Measurements from ENCODE around the gene FAM161A.
"Not testable (repeated sequence)": the region's sequence is repeated elsewhere in the genome, so short reads cannot be mapped to it uniquely, and the experiment has no call there.

The FAM161A gene

GRCh38 chr2:61853847-61854563, at the start of gene FAM161A:
TSS of gene FAM161A (minus strand) at chr2:61854060. CDS start at chr2:61854041, 19 bp downstream.
- DNase-seq: peak; percentile 82

GRCh38 chr2:61900281-61900680, 46.4 kb upstream of the FAM161A start:
- no peak for DNase-seq

GRCh38 chr2:61898810-61899209, 45.0 kb upstream of the FAM161A start:
- DNase-seq: peak; percentile 19

GRCh38 chr2:61888267-61889055, 34.6 kb upstream of the FAM161A start, which contains the start of gene CCT4:
TSS of gene CCT4 (minus strand) at chr2:61888656. CDS start at chr2:61888507, 149 bp downstream.
- peak; percentile 93 for DNase-seq

GRCh38 chr2:61887717-61888266, 33.9 kb upstream of the FAM161A start:
- DNase-seq: peak; percentile 43

- no peak for DNase-seq
Measured at GRCh38 chr2:61885896-61886603, 32.2 kb upstream of the FAM161A start.

GRCh38 chr2:61882850-61883249, 29.0 kb upstream of the FAM161A start:
- DNase-seq: no peak

- DNase-seq: not testable (repeated sequence)
Measured at GRCh38 chr2:61879351-61879750, 25.5 kb upstream of the FAM161A start.

GRCh38 chr2:61878761-61879160, 24.9 kb upstream of the FAM161A start:
- no peak for DNase-seq

- DNase-seq: no peak
Measured at GRCh38 chr2:61877571-61878245, 23.8 kb upstream of the FAM161A start.

- no peak for DNase-seq
Measured at GRCh38 chr2:61876400-61876799, 22.5 kb upstream of the FAM161A start.

- not testable (repeated sequence) for DNase-seq
Measured at GRCh38 chr2:61866482-61867089, 12.7 kb upstream of the FAM161A start.

GRCh38 chr2:61862085-61862484, 8.2 kb upstream of the FAM161A start:
- DNase-seq: no peak

GRCh38 chr2:61857224-61857623, 3.4 kb upstream of the FAM161A start:
- no peak for DNase-seq

GRCh38 chr2:61855318-61855613, 1.4 kb upstream of the FAM161A start:
- DNase-seq: no peak

GRCh38 chr2:61854564-61855317, 881 bp upstream of the FAM161A start:
- DNase-seq: peak; percentile 97

- no peak for DNase-seq
Measured at GRCh38 chr2:61853086-61853846, 594 bp downstream of the FAM161A start.

GRCh38 chr2:61851270-61851669, 2.6 kb downstream of the FAM161A start:
- not testable (repeated sequence) for DNase-seq

GRCh38 chr2:61845320-61845719, 8.5 kb downstream of the FAM161A start:
- DNase-seq: no peak

- no peak for DNase-seq
Measured at GRCh38 chr2:61841286-61841685, 12.6 kb downstream of the FAM161A start.

- no peak for DNase-seq
Measured at GRCh38 chr2:61834893-61835292, 19.0 kb downstream of the FAM161A start.
